GM19099 (cell line): ENCODE measurements around the gene SLC5A2.

Experiments used
- POLR2A ChIP-seq: IDR thresholded peaks from 3 replicates; pipeline ENCODE4 v1.6.1; 2011; ENCODE audit warnings: low read depth; ENCODE audit not compliant: insufficient read length; ENCODE audit errors: extremely low read depth

The SLC5A2 gene

DNA sequence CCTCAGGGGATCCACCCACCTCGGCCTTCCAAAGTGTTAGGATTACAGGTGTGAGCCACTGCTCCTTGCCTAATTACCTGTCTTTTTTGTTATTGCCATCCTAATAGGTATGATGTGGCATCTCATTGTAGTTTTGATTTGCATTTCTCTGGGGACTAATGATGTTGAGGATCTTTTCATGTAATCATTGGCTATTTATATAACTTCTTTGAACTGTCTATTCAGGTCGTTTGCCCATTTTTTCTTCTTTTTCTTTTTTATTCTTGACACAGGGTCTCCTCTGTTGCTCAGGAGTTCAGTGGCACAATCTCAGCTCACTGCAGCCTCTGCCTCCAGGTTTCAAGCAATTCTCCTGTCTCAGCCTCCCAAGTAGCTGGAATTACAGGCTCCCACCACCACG, 12.3 kb upstream of the SLC5A2 start:
- TF ChIP-seq POLR2A = no peak

GRCh38 chr16:31471241-31471874, 11.6 kb upstream of the SLC5A2 start:
- no peak for TF ChIP-seq POLR2A

DNA sequence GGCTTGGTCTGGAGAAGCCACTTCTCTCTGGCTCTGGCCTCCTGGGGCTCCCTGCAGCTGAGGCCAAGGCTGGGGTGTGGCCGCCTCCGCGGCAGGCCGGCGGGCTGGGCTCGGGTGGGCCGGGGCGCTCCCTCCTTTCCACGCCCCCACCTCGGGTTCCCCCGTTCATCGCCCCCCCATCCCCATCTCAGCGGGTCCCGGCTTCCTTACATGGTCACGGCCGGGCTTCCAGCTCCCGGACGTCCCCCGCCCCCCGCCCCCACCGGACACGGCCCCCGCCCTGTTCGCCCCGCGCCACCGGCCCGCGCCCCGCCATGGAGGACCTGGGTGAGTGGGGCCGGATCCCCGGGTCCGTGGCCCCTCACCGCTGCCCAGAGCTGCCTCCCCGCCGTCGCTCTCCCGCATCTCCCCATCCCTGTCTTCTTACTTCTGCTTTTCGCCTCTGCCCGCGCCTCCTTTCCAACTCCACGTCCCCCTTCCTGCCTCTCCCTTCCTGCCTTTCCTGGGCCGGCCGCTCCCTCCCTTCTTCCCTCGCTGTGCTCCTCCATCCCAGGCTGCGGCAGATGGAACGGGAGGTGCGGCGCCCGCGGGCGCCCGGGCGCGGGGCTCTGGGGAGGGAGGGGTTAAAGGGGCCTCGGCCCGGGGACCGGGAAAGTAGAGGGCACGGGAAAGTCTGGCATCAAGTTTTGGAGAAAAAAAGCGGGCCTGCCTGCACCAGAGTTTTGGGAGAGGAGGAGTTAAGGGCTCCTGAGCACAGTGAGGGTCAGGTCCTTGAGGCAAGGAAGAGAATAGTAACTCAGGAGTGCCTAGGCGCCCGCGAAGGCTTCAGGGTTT, 10.8 kb upstream of the SLC5A2 start, which contains the start of gene TGFB1I1:
Gene TGFB1I1 (plus strand): TSS at position 278 of the 834 bp plus-strand sequence. CDS start 37 bp downstream, at position 315.
- TF ChIP-seq POLR2A = no peak

DNA sequence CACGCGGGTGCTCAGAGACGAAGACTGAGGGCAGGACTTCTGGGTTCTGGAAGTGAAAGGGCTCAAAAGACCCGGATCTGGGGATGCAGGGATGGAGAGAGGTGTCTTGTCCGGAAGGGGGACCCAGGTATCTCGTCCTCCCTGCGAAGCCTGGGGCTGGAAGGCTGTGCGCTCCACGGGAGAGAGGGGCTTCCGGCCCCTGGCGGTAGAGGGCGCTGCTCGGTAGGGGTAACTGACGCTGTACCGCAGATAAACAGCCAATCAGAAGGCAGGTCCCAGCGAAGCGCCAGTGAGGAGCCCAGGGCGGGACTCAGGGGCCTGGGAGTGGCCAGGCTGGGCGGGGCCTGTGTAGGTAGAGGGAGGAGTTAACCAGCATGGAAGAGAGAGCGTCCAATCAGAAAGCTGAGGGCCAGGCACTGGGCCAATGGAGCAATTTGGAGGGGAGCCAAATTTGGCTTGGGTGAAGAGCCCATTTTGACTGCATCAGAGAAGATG, 10.2 kb upstream of the SLC5A2 start:
- TF ChIP-seq POLR2A = no peak

DNA sequence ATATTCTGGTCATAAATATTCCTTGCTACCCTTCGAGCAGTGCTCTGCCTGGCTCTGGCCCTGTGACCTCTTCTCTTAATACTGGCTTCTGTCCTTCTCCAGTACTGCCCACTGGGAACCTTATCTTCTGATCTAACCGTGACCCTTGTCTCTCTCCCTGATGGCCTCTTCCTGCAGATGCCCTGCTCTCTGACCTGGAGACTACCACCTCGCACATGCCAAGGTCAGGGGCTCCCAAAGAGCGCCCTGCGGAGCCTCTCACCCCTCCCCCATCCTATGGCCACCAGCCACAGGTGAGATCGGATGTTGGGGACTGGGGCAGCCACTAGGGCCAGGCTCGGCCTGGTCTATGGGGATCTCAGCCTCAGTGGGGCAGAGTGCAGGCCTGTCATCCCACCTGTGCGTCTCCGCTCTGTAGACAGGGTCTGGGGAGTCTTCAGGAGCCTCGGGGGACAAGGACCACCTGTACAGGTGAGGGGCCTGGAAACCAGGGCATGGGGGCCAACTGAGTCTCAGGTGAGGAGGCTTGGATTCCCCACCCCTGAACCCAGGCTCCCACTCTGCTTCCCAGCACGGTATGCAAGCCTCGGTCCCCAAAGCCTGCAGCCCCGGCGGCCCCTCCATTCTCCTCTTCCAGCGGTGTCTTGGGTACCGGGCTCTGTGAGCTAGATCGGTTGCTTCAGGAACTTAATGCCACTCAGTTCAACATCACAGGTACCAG, 9.5 kb upstream of the SLC5A2 start:
- no peak for TF ChIP-seq POLR2A

- no peak for TF ChIP-seq POLR2A
Observed at GRCh38 chr16:31474173-31474714, 8.7 kb upstream of the SLC5A2 start.

- TF ChIP-seq POLR2A = no peak
Observed at GRCh38 chr16:31474773-31475738, 7.9 kb upstream of the SLC5A2 start.

DNA sequence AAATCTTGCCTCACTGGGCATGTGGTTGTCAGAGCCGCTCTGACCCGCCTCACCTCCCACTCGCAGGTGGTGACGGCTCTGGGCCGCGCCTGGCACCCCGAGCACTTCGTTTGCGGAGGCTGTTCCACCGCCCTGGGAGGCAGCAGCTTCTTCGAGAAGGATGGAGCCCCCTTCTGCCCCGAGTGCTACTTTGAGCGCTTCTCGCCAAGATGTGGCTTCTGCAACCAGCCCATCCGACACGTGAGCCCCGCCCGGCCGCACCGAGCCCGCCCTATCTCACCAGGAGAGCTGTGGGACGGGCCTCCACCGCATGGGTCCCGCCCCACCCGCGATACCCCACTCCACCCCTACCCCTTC, 7.0 kb upstream of the SLC5A2 start:
- TF ChIP-seq POLR2A = no peak

- TF ChIP-seq POLR2A = peak; percentile 58
Observed at GRCh38 chr16:31476303-31477219, 6.4 kb upstream of the SLC5A2 start.

- no peak for TF ChIP-seq POLR2A
Observed at GRCh38 chr16:31477220-31478216, 5.4 kb upstream of the SLC5A2 start.

DNA sequence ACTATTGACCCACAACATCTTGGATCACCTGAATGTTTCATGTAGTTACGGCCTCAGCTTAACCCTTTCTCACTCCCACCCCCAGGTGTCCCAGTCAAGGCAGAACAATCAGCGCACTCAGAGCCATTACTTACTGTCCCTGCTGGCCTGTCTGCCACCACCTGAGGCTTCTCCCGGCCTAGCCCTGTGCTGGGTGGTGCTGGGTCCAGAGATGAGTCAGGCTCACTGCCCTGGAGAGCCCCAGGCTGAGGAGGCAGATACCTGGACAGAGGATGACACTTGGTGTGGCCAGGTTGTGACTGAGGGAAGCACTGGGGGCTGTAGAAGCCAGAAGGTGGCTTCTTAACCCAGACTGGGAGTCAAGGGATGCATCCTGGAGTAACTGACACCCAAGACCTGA, 4.0 kb upstream of the SLC5A2 start:
- no peak for TF ChIP-seq POLR2A

- no peak for TF ChIP-seq POLR2A
Observed at GRCh38 chr16:31479751-31480150, 3.2 kb upstream of the SLC5A2 start.

- no peak for TF ChIP-seq POLR2A
Observed at GRCh38 chr16:31480851-31481536, 1.9 kb upstream of the SLC5A2 start.
